ENCODE data around the gene CIB4. TPM values are rescaled to one million over a fixed set of nuclear protein-coding genes. Genes with fewer than 3 reads are reported as not detected.
"Not testable (repeated sequence)": the region's sequence is repeated elsewhere in the genome, so short reads cannot be mapped to it uniquely, and the experiment has no call there.

The CIB4 gene
- total and polyA plus RNA-seq, 12 donors, result not detected

DNA sequence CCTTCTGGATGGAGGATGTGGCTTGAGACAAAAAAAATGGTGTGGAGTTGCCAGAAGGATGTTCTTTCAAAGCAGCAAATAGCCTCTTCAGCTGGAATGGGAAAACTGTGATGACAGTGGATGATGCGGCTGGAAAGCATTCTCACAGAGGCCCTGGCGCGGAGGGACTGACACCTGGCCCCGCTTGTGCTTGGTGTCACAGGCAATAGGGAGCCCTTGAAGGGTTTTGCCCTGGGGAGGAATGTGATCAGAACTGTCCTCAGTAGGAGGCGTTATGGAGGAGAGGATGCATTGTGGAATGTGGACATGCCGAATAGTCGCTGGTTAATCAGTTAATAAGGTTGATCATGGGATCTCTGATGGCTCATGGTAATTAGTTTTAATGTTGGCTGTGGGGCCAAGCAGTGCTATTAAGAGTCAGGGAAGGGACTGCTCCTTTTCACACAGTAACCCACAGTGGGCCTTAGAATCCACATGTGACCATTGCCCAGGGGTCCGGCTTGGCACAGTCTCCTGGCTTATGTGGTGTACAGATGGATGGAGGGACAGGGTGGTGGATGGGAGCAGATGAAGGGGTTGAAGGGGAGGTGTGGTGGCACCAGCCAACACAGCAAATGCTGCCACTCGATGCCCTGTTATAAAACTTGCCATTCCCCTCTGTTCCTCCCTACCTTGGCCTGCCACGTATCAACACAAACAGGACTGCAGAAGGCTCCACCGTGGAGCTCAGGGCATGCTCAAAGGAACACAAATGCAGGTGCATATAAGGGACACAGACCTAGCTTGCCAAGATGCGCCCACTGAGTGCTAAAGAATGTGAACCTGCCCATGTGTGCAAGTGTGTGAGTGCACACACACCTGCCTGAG is 71.7 kb downstream of the CIB4 start:
- TF ChIP-seq, protein P1, sequence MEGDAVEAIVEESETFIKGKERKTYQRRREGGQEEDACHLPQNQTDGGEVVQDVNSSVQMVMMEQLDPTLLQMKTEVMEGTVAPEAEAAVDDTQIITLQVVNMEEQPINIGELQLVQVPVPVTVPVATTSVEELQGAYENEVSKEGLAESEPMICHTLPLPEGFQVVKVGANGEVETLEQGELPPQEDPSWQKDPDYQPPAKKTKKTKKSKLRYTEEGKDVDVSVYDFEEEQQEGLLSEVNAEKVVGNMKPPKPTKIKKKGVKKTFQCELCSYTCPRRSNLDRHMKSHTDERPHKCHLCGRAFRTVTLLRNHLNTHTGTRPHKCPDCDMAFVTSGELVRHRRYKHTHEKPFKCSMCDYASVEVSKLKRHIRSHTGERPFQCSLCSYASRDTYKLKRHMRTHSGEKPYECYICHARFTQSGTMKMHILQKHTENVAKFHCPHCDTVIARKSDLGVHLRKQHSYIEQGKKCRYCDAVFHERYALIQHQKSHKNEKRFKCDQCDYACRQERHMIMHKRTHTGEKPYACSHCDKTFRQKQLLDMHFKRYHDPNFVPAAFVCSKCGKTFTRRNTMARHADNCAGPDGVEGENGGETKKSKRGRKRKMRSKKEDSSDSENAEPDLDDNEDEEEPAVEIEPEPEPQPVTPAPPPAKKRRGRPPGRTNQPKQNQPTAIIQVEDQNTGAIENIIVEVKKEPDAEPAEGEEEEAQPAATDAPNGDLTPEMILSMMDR (IDR thresholded peaks at IDR 0.05), result no peak
- ATAC-seq (no peak), DNase-seq (no peak)
- Histone ChIP-seq H3K36me3 (no peaks in the 10 kb centered on the region), H3K4me1 (no peaks in the 10 kb centered on the region), H3K4me3 (no peak overlapping the region), H3K9me3 (no peaks in the 10 kb centered on the region), H3K27me3 (peaks cover 0 to 77% (median 49%) of the 10 kb centered on the region in 7 donors), H3K27ac (no peak overlapping the region)
- WGBS, 2 donors, result 83 to 88% methylated on average over 12 of the region's 12 CpGs
- intact Hi-C loops (cut with DNase I), result no loop called here

DNA sequence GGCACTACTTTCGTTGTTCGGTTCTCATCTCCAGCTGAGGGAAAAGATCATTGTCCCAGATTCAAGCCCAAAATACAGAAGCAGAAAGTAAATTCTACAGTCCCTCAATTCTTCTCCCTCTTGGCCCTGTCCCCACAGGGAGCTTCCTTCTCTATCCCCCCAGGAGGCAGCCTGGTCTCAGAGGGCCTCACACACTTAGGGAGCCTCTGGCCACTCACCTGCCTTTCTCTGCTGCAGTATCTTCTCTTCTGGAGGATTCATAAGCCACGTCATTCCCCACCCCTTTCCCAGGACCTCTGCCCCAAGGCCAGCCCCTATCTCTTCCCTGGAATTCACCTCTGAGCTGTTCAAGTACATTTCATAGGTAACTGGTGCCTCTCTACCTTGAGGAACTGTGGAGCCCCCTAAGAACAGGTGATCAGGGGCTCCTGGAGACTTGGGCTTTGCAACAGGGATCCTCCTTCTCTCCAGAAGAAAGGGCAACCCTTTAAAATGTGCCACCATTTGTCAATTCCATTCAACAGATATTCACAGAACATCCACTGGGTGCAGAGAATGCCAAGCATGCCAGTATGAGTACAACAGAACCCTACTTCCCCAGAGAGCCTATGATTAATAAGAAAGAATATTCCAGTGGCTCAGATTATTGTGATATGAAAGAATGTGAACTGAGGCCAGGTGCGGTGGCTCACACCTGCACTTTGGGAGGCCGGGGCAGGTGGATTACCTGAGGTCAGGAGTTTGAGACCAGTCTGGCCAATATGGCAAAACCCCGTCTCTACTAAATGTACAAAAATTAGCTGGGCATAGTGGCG is 72.9 kb downstream of the CIB4 start:
- DNase-seq (no peak), ATAC-seq (no peak)
- Histone ChIP-seq H3K4me3 (no peak overlapping the region), H3K27ac (no peak overlapping the region), H3K9me3 (no peaks in the 10 kb centered on the region), H3K4me1 (peaks cover 0 to 4% (median 1%) of the 10 kb centered on the region in 9 donors), H3K36me3 (no peaks in the 10 kb centered on the region), H3K27me3 (peaks cover 0 to 89% (median 60%) of the 10 kb centered on the region in 7 donors)
- TF ChIP-seq, protein P1 (IDR thresholded peaks at IDR 0.05), result no peak
- WGBS, 2 donors, result 81 to 86% methylated on average over 7 of the region's 7 CpGs
- intact Hi-C loops (cut with DNase I), result no loop called here

DNA sequence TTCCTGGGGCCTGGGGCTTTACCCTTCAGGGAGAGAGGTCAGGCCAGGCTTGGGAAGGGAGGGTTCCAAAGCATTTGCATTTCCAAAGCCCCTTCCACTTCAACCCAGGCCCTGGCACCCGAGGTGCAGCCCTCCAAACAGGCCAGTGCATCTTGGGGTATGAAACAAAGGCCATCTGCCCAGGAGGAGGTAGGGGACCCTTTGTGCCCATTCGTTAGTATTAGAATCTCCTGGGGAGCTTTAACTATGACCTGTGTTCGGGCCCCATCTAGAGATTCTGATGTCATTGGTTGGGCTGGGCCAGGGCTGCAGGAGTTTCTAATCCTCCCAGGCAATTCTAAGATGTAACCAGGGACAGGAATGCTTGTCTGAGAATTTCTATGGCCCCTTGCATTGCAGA is 73.6 kb downstream of the CIB4 start:
- no peaks in the 10 kb centered on the region for H3K36me3 ChIP-seq
- intact Hi-C loops (cut with DNase I), result no loop called here
- H3K27ac ChIP-seq, result no peak overlapping the region
- peaks cover 6 to 11% (median 8%) of the 10 kb centered on the region in 9 donors for H3K4me1 ChIP-seq
- 54 to 56% methylated on average over 3 of the region's 3 CpGs for WGBS, 2 donors
- H3K9me3 ChIP-seq, result no peaks in the 10 kb centered on the region
- TF ChIP-seq, protein P1 (IDR thresholded peaks at IDR 0.05), result no peak
- DNase-seq (no peak), ATAC-seq (no peak)
- no peak overlapping the region for H3K4me3 ChIP-seq
- peaks cover 0 to 91% (median 65%) of the 10 kb centered on the region in 7 donors for H3K27me3 ChIP-seq

DNA sequence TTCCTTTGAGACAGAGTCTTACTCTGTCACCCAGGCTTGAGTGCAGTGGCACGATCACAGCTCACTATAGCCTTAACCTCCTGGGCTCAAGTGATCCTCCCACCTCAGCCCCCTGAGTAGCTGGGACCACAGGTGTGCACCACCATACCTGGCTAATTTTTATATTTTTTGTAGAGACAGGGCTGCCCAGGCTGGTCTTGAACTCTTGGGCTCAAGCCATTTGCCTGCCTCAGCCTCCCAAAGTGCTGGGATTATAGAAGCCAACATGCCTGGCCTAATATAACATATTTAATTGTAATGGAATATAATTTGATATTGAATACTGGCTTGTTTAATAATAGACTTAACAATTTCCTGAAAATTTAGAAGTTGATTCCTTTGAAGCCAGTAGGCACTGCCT is 74.4 kb downstream of the CIB4 start:
- Histone ChIP-seq H3K4me1 (peaks cover 9 to 16% (median 13%) of the 10 kb centered on the region in 9 donors), H3K27me3 (peaks cover 0 to 94% (median 71%) of the 10 kb centered on the region in 7 donors)
- intact Hi-C loops (cut with DNase I); H3K9me3 ChIP-seq; DNase-seq; H3K36me3 ChIP-seq; H3K27ac ChIP-seq; H3K4me3 ChIP-seq; ATAC-seq: not testable (repeated sequence)
- 81 to 84% methylated on average over 1 of the region's 1 CpG for WGBS, 2 donors

All from heart right ventricle (tissue), 16 donors.